MM.1S (cell line): ENCODE data around the gene SARS1.

Source experiments
- EZH2 ChIP-seq: fragments of 300-600 bp; sonication (generic); optimal IDR thresholded peaks from 2 replicates; pipeline ENCODE3; 2017; ENCODE audit warnings: low read depth, mild to moderate bottlenecking, antibody characterized with exemption, low read length, mixed read lengths
- TF ChIP-seq, protein P1 (sequence below): fragments of 300-600 bp; sonication (generic); IDR thresholded peaks from 2 replicates; pipeline ENCODE4 v1.5.1; 2016; ENCODE audit warnings: antibody characterized with exemption, low read length, mixed read lengths

- TF ChIP-seq, protein P1, sequence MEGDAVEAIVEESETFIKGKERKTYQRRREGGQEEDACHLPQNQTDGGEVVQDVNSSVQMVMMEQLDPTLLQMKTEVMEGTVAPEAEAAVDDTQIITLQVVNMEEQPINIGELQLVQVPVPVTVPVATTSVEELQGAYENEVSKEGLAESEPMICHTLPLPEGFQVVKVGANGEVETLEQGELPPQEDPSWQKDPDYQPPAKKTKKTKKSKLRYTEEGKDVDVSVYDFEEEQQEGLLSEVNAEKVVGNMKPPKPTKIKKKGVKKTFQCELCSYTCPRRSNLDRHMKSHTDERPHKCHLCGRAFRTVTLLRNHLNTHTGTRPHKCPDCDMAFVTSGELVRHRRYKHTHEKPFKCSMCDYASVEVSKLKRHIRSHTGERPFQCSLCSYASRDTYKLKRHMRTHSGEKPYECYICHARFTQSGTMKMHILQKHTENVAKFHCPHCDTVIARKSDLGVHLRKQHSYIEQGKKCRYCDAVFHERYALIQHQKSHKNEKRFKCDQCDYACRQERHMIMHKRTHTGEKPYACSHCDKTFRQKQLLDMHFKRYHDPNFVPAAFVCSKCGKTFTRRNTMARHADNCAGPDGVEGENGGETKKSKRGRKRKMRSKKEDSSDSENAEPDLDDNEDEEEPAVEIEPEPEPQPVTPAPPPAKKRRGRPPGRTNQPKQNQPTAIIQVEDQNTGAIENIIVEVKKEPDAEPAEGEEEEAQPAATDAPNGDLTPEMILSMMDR: no peak
- TF ChIP-seq EZH2: no peak
These were observed 31.9 kb upstream of the SARS1 start for GRCh38 chr1:109181807-109182163.
